Gastroesophageal sphincter (tissue), 3 donors: Measurements from ENCODE around the gene P2RY4.

Source experiments
- CTCF ChIP-seq, 4 experiments: fragments of 200-600 bp in 2 of 4; fragments of 450-650 bp in 2 of 4; sonication (generic) in 1 of 4; IDR thresholded peaks; one replicate each; pipeline ENCODE4 v1.5.1; 2017 to 2019; ENCODE audit warnings: antibody characterized with exemption in 4 of 4, mild to moderate bottlenecking in 2 of 4, moderate library complexity in 2 of 4
- EP300 ChIP-seq: sonication (generic); formaldehyde crosslinking; IDR thresholded peaks from one replicate; pipeline ENCODE4 v1.6.1; 2017; ENCODE audit warnings: antibody characterized with exemption, mild to moderate bottlenecking

GRCh38 chrX:70244881-70245280, 15.1 kb downstream of the P2RY4 start:
- TF ChIP-seq EP300 (no peak), CTCF (IDR thresholded peaks at IDR 0.05) (no peak)
